Activated CD4-positive, alpha-beta T cell treated with anti-CD3 and anti-CD28 coated beads for 48 hours (primary cell): ENCODE measurements around the gene TLE7.

Experiments
- DNase-seq: peaks from one replicate; pipeline ENCODE4 v3.0.0-alpha.2; 2020

Gene TLE7

GRCh38 chr16:71412270-71413160 lies 29.3 kb downstream of the TLE7 start:
- DNase-seq, result peak; percentile 74

GRCh38 chr16:71410146-71410545 lies 31.7 kb downstream of the TLE7 start:
- no peak for DNase-seq

- no peak for DNase-seq
Observed at GRCh38 chr16:71409011-71409775, 32.7 kb downstream of the TLE7 start.

- no peak for DNase-seq
Observed at GRCh38 chr16:71408536-71408935, 33.3 kb downstream of the TLE7 start.

GRCh38 chr16:71407731-71408130 lies 34.1 kb downstream of the TLE7 start:
- DNase-seq, result no peak

GRCh38 chr16:71406724-71407123 lies 35.1 kb downstream of the TLE7 start:
- no peak for DNase-seq

GRCh38 chr16:71406316-71406715 lies 35.5 kb downstream of the TLE7 start:
- DNase-seq, result no peak

- DNase-seq, result no peak
Observed at GRCh38 chr16:71404364-71404763, 37.5 kb downstream of the TLE7 start.

GRCh38 chr16:71402674-71403073 lies 39.2 kb downstream of the TLE7 start:
- no peak for DNase-seq

- DNase-seq, result no peak
Observed at GRCh38 chr16:71402007-71402406, 39.8 kb downstream of the TLE7 start.

GRCh38 chr16:71399801-71400563 lies 41.9 kb downstream of the TLE7 start:
- DNase-seq, result no peak

GRCh38 chr16:71396594-71396993 lies 45.3 kb downstream of the TLE7 start:
- DNase-seq, result no peak

GRCh38 chr16:71389330-71389729 lies 52.5 kb downstream of the TLE7 start:
- no peak for DNase-seq

- DNase-seq, result no peak
Observed at GRCh38 chr16:71387045-71387871, 54.6 kb downstream of the TLE7 start.

- no peak for DNase-seq
Observed at GRCh38 chr16:71384073-71384724, 57.7 kb downstream of the TLE7 start.

GRCh38 chr16:71383054-71383773 lies 58.6 kb downstream of the TLE7 start:
- DNase-seq, result peak; percentile 12

GRCh38 chr16:71380831-71381230 lies 61.0 kb downstream of the TLE7 start:
- DNase-seq, result no peak
